SIG-M5 treated with dmso at 0.1 percent for 504 hours (cell line): ENCODE measurements around the gene ISG20.
A peak's percentile ranks its signal among the peaks of the same experiment; 100 is the strongest.

Experiments used
- DNase-seq: peaks from one replicate; lab custom pipeline; 2025; ENCODE audit not compliant: unreplicated experiment; lab: John Stamatoyannopoulos, UW

ISG20 gene

GRCh38 chr15:88638626-88639372 is at the start of gene ISG20:
TSS of gene ISG20 (plus strand) at chr15:88639016. CDS start at chr15:88639367, 351 bp downstream.
- DNase-seq: peak; percentile 95

GRCh38 chr15:88590759-88591158 is 48.1 kb upstream of the ISG20 start:
- no peak for DNase-seq

- no peak for DNase-seq
Measured at GRCh38 chr15:88591384-88591783, 47.4 kb upstream of the ISG20 start.

- no peak for DNase-seq
Measured at GRCh38 chr15:88603885-88604284, 34.9 kb upstream of the ISG20 start.

- DNase-seq: no peak
Measured at GRCh38 chr15:88604381-88605188, 34.2 kb upstream of the ISG20 start.

GRCh38 chr15:88605189-88606069 is 33.4 kb upstream of the ISG20 start:
- DNase-seq: no peak

GRCh38 chr15:88606070-88606794 is 32.6 kb upstream of the ISG20 start:
- DNase-seq: no peak

- no peak for DNase-seq
Measured at GRCh38 chr15:88607951-88608350, 30.9 kb upstream of the ISG20 start.

GRCh38 chr15:88608607-88609181 is 30.1 kb upstream of the ISG20 start:
- DNase-seq: no peak

- DNase-seq: no peak
Measured at GRCh38 chr15:88609344-88610090, 29.3 kb upstream of the ISG20 start.

- DNase-seq: peak; percentile 91
Measured at GRCh38 chr15:88610701-88611231, 28.1 kb upstream of the ISG20 start.

GRCh38 chr15:88612186-88612796 is 26.5 kb upstream of the ISG20 start:
- no peak for DNase-seq

- DNase-seq: no peak
Measured at GRCh38 chr15:88613074-88613944, 25.5 kb upstream of the ISG20 start.

GRCh38 chr15:88615303-88616107 is 23.3 kb upstream of the ISG20 start:
- DNase-seq: no peak

- DNase-seq: no peak
Measured at GRCh38 chr15:88616240-88616639, 22.6 kb upstream of the ISG20 start.

GRCh38 chr15:88617031-88617722 is 21.6 kb upstream of the ISG20 start:
- no peak for DNase-seq

GRCh38 chr15:88617790-88618189 is 21.0 kb upstream of the ISG20 start:
- DNase-seq: no peak
